RWPE1 (cell line): ENCODE data around the gene ASIC1.
A peak's percentile ranks its signal among the peaks of the same experiment; 100 is the strongest.

Source experiments
- CTCF ChIA-PET: fragments of 350-600 bp; sonication (Branson Sonifier 250); formaldehyde crosslinking; extraction: SDS; loops from one replicate; lab custom pipeline; 2021; lab: Yijun Ruan, JAX
- POLR2A ChIA-PET: fragments of 400-600 bp; formaldehyde crosslinking; extraction: SDS; loops from one replicate; lab custom pipeline; 2020; ENCODE audit warnings: antibody characterized with exemption; ENCODE audit not compliant: low non-redundant PET; lab: Yijun Ruan, JAX
- DNase-seq: peaks from one replicate; pipeline ENCODE4 v3.0.0; 2012; ENCODE audit warnings: low spot score
- H3K27ac ChIP-seq: fragments of 450-650 bp; 2 replicates; pipeline ENCODE4 v1.5.1; 2017
- TF ChIP-seq, protein P1 (sequence below): fragments of 450-650 bp; conservative IDR thresholded peaks from 2 replicates; pipeline ENCODE4 v1.5.1; 2017; ENCODE audit warnings: low read depth, mild to moderate bottlenecking

Gene ASIC1

DNA sequence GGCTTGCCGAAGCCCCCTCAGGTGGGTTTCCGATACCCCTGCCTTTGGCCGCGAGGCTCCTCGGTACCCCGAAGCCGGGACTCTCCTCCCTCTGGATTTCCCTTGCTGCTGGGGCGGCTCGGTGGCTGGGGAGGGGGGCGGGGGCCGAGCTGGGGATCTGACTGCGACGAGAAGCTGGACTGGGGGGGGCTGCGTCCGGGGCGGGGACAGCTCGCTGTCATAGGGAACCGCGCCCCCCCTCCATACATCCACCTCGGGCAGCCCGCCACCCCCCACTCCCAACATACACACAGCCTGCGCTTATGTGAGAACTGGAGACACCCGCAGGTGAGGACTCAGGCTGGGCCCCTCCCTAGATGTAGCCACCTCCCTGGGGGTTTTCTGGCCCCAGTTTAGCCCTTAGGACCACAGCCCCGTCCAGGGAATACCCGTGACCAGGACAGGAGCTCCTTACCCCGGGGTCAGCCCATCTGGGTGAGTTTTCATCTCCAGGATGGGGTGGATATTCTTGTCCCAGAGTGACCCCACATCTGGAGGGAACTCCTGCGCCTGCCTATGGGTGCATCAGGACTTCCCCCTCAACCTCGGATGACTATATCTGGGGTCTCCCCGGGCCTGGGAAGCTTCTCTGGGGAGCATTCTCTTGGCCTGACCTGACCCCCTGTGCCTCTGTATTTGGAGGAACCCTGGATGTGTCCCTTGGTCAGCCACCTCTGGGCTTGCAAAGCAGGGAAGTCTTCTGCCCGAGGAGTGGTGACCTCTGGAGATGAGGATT lies 687 bp downstream of the ASIC1 start:
- TF ChIP-seq, protein P1, sequence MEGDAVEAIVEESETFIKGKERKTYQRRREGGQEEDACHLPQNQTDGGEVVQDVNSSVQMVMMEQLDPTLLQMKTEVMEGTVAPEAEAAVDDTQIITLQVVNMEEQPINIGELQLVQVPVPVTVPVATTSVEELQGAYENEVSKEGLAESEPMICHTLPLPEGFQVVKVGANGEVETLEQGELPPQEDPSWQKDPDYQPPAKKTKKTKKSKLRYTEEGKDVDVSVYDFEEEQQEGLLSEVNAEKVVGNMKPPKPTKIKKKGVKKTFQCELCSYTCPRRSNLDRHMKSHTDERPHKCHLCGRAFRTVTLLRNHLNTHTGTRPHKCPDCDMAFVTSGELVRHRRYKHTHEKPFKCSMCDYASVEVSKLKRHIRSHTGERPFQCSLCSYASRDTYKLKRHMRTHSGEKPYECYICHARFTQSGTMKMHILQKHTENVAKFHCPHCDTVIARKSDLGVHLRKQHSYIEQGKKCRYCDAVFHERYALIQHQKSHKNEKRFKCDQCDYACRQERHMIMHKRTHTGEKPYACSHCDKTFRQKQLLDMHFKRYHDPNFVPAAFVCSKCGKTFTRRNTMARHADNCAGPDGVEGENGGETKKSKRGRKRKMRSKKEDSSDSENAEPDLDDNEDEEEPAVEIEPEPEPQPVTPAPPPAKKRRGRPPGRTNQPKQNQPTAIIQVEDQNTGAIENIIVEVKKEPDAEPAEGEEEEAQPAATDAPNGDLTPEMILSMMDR: no peak
- POLR2A ChIA-PET: no interaction called here
- DNase-seq: no peak
- H3K27ac ChIP-seq: peak overlapping the region; percentile 60
- CTCF ChIA-PET: interaction anchor here (0.6 to 4.0 kb wide), 4 partner anchors 12 to 1071 kb away, joined by 4 to 18 read pairs (median 10); no protein-coding TSS in a partner anchor

DNA sequence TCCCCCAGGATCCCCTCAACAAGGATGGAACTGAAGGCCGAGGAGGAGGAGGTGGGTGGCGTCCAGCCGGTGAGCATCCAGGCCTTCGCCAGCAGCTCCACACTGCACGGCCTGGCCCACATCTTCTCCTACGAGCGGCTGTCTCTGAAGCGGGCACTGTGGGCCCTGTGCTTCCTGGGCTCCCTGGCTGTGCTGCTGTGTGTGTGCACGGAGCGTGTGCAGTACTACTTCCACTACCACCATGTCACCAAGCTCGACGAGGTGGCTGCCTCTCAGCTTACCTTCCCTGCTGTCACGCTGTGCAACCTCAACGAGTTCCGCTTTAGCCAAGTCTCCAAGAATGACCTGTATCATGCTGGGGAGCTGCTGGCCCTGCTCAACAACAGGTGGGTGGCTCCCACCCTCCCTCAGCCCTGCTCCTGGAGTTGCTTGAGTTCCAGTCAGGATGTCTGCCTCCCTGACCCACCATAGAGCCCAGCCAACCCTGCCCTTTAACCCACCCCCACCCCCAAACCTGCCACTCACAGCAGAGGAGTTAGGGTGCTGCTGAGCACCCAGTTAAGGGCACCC lies 1.4 kb downstream of the ASIC1 start:
- no peak for DNase-seq
- H3K27ac ChIP-seq: peak overlapping the region; percentile 60
- CTCF ChIA-PET: interaction anchor here (0.6 to 4.0 kb wide), 5 partner anchors 12 to 1071 kb away, joined by 4 to 18 read pairs (median 5); no protein-coding TSS in a partner anchor
- POLR2A ChIA-PET: no interaction called here
- TF ChIP-seq, protein P1: no peak

DNA sequence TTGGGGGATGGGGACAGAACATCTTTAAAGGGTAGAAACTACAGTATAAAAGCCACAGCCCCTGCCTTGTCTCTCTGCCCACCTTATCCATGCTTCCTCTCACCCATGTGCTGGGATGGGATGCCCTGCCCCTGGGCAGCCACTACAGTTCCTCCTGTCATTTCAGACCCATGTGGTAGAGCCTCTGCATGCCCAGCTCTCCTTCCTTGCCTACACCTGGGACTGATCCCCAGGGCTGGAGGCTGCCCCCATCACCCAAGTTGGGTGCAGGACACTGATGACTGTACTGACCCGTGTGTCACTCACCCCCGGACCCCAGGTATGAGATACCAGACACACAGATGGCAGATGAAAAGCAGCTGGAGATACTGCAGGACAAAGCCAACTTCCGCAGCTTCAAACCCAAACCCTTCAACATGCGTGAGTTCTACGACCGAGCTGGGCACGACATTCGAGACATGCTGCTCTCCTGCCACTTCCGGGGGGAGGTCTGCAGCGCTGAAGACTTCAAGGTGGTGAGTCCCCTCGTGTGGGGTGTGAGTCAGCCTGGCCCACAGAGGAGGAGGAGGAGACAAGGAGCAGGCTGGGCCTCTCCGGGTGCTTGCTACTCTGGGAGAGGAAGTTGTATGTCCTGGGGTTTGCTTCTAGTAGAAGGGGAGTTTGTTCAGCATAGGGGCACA lies 2.2 kb downstream of the ASIC1 start:
- H3K27ac ChIP-seq: peak overlapping the region; percentile 6; the same call in 1 of the 2 replicates
- DNase-seq: no peak
- ChIA-PET CTCF (interaction anchor here (0.6 to 4.0 kb wide), 4 partner anchors 11 to 221 kb away, joined by 3 to 18 read pairs (median 10); no protein-coding TSS in a partner anchor), POLR2A (no interaction called here)
- TF ChIP-seq, protein P1: no peak

DNA sequence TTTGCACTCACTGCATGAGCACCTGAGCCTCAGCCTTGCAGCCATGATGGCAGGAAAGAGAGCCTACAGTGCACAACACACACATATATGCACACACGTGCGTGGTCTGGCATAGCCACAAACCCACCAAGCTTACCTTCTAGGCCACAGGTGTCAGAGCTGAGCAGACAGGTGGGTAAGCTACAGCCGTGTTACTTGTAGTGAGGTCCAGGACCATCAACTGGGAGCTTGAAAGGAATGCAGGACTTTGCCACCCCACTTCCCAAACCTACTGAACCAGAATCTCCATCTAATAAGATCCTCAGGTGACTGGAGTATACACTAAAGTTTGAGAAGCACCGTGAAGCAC lies 2.7 kb downstream of the ASIC1 start:
- ChIA-PET POLR2A (no interaction called here), CTCF (interaction anchor here (0.6 to 4.0 kb wide), 4 partner anchors 10 to 221 kb away, joined by 3 to 18 read pairs (median 10); no protein-coding TSS in a partner anchor)
- DNase-seq: no peak
- TF ChIP-seq, protein P1: no peak
- peak overlapping the region; percentile 6; the same call in 1 of the 2 replicates for H3K27ac ChIP-seq

DNA sequence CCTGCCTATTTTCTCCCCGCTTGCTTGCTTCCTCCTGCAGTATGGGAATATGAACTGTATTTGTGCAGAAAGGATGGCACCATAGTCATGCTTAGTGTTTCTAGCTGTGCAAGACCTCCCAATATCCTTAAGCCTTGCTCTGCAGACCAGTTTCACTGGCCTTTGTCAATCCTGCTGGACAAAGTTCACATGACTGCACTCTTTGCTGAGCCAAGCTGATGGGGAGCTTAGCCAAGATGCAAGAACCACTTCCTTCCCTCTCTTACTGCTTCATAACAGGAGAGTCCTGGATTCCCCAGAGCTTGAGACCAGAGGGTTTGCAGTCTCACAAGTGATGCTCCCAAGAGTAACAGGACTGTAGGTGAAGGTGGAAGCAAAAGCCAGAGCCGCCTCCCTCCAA lies 3.8 kb downstream of the ASIC1 start:
- TF ChIP-seq, protein P1: no peak
- no peak for DNase-seq
- ChIA-PET POLR2A (no interaction called here), CTCF (interaction anchor here (1.0 to 4.0 kb wide), 3 partner anchors 9 to 94 kb away, joined by 3 to 18 read pairs (median 14); no protein-coding TSS in a partner anchor)
- no peak overlapping the region for H3K27ac ChIP-seq
